ENCODE results near the gene CSF3R.
A peak's percentile ranks its signal among the peaks of the same experiment; 100 is the strongest.

CSF3R gene

DNA sequence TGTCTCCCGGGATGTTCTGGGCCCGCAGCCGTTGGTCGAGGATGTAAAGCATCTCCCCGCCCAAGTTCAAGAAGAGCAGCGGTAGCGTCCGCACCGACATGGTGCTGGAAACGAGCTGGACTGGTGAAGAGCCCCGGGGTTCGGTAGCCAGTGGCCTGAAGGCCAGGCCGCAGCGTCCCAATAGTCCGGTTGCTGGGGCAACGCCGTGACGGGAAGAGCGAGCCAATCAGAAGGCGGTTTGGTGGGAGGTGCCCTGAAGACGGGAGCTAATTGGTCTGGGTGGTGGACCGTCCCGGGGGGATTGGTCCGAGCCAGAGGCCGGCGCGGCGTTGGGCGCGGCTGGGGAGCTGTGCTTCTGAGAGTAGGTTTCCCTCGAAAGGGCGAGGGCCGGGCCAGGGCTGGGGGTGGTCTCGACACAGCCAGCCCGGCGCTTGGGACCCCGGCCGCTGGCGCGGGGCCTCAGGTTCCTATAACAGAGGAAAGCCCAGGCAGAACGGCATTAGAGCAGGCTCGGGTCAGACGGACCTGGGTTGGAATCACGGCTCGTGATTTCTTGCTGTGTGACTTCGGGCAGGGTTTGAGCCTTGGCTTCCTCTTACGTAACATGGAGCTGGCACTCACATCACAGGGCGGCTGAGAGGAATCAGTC is 32.3 kb downstream of the CSF3R start, which contains the start of gene OSCP1:
OSCP1 (minus strand) TSS at position 182 of the 649 bp plus-strand sequence; CDS start at position 100, 82 bp downstream.
- Histone ChIP-seq H3K36me3 (ENCODE audit: control insufficient read depth in 5 of 5, insufficient read depth in 5 of 5, low read length in 5 of 5) (peaks cover 7 to 17% (median 13%) of the 10 kb centered on the region in 5 donors), H3K4me3 (ENCODE audit: low read depth in 1 of 5, low read length in 5 of 5) (peak within 1 kb of the TSS; percentile 71 to 77 (median 74)), H3K27ac (ENCODE audit: low read depth, low read length) (peak within 1 kb of the TSS; percentile 98), H3K4me1 (ENCODE audit: control insufficient read depth in 5 of 5, insufficient read depth in 5 of 5, low read length in 5 of 5) (peaks cover 0 to 53% (median 28%) of the 10 kb centered on the region in 5 donors), H3K27me3 (ENCODE audit: control insufficient read depth in 5 of 5, insufficient read depth in 4 of 5, low read length in 5 of 5) (no peaks in the 10 kb centered on the region), H3K9me3 (ENCODE audit: control insufficient read depth in 5 of 5, low read length in 5 of 5) (no peaks in the 10 kb centered on the region), H3K9ac (ENCODE audit: low read length in 5 of 5) (peak within 1 kb of the TSS; percentile 48 to 93 (median 90))

DNA sequence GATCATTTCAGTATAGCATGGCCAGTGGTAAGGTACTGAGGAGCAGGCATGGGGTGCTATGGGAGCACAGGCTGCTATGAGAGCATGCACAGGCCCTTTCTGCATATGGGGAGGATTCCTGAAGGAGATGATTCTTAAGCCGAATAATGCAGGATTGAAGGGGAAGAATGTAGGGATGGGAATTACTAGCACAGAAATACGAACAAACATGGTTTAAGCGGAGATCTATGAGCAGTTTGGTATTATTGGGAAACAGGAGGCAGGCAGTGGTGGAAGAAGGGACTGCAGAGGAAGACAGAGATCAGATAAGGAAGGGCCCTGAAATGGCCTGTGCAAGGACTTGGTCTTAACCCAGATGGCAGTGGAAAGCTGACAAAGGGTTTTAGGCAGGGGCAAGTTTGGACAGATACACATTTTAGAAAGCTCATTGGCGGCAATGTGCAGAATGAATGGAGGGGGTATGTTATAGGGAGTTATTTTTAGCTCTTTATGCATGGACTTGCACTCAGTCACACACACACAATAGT is 34.1 kb downstream of the CSF3R start:
- H3K9me3 ChIP-seq (ENCODE audit: control insufficient read depth in 5 of 5, low read length in 5 of 5), result no peaks in the 10 kb centered on the region
- peak overlapping the region in 2 of 5 donors; percentile 44 to 52 for H3K9ac ChIP-seq (ENCODE audit: low read length in 5 of 5)
- H3K27me3 ChIP-seq (ENCODE audit: control insufficient read depth in 5 of 5, insufficient read depth in 4 of 5, low read length in 5 of 5), result no peaks in the 10 kb centered on the region

DNA sequence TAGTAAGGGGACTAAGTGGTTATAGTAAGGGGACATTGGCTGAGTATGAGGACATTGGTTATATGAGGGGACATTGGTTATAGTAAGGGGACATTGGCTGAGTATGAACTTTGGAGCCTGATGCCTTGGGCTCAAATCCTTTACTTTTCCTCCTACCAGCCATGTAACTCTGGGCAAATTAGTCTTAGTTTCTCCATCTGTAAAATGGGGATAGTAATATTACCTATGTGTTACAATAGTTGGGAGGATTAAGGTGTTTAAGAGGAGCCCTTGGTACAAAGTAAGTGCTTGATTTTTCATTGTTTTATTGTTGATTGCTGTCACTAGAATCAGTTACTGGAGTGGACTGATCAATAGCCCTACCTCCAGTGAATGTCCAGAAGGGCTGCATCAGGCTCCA is 35.3 kb downstream of the CSF3R start:
- Histone ChIP-seq H3K4me3 (ENCODE audit: low read depth in 1 of 5, low read length in 5 of 5) (no peak overlapping the region), H3K27ac (ENCODE audit: low read depth, low read length) (peak overlapping the region; percentile 48), H3K9me3 (ENCODE audit: control insufficient read depth in 5 of 5, low read length in 5 of 5) (no peaks in the 10 kb centered on the region), H3K36me3 (ENCODE audit: control insufficient read depth in 5 of 5, insufficient read depth in 5 of 5, low read length in 5 of 5) (no peaks in the 10 kb centered on the region), H3K4me1 (ENCODE audit: control insufficient read depth in 5 of 5, insufficient read depth in 5 of 5, low read length in 5 of 5) (peaks cover 0 to 71% (median 33%) of the 10 kb centered on the region in 5 donors), H3K27me3 (ENCODE audit: control insufficient read depth in 5 of 5, insufficient read depth in 4 of 5, low read length in 5 of 5) (no peaks in the 10 kb centered on the region), H3K9ac (ENCODE audit: low read length in 5 of 5) (no peak overlapping the region)

More for the DNA sequence above, 34.1 kb downstream of the CSF3R start:
- Histone ChIP-seq H3K4me3 (ENCODE audit: low read depth in 1 of 5, low read length in 5 of 5) (peak overlapping the region in 2 of 5 donors; percentile 18 to 26), H3K27ac (ENCODE audit: low read depth, low read length) (peak overlapping the region; percentile 98), H3K4me1 (ENCODE audit: control insufficient read depth in 5 of 5, insufficient read depth in 5 of 5, low read length in 5 of 5) (peaks cover 0 to 68% (median 33%) of the 10 kb centered on the region in 5 donors), H3K36me3 (ENCODE audit: control insufficient read depth in 5 of 5, insufficient read depth in 5 of 5, low read length in 5 of 5) (peaks cover 0 to 2% (median 0%) of the 10 kb centered on the region in 5 donors)

DNA sequence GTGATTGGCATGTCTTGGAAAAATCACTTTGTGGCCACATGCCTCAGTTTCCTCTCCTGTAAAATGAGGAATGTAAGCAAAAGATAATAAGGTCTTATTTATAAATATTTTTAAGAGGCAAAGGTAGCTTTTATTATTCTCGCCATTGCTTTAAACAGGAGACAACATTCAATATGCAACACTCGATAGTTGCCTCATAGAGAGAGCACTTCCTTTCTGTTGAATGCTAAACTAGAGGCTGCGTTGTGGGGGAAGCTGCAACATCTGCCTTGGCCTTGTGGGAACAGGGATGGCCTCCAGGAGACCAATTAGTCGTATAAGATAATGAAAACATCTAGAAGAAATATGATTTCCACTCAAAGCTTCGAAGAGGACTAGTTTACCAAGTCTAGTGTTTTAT is 36.0 kb downstream of the CSF3R start:
- Histone ChIP-seq H3K36me3 (ENCODE audit: control insufficient read depth in 5 of 5, insufficient read depth in 5 of 5, low read length in 5 of 5) (no peaks in the 10 kb centered on the region), H3K27me3 (ENCODE audit: control insufficient read depth in 5 of 5, insufficient read depth in 4 of 5, low read length in 5 of 5) (no peaks in the 10 kb centered on the region), H3K4me1 (ENCODE audit: control insufficient read depth in 5 of 5, insufficient read depth in 5 of 5, low read length in 5 of 5) (peaks cover 0 to 76% (median 33%) of the 10 kb centered on the region in 5 donors), H3K9me3 (ENCODE audit: control insufficient read depth in 5 of 5, low read length in 5 of 5) (no peaks in the 10 kb centered on the region), H3K9ac (ENCODE audit: low read length in 5 of 5) (peak overlapping the region in 1 of 5 donors; percentile 34), H3K4me3 (ENCODE audit: low read depth in 1 of 5, low read length in 5 of 5) (no peak overlapping the region), H3K27ac (ENCODE audit: low read depth, low read length) (peak overlapping the region; percentile 48)

DNA sequence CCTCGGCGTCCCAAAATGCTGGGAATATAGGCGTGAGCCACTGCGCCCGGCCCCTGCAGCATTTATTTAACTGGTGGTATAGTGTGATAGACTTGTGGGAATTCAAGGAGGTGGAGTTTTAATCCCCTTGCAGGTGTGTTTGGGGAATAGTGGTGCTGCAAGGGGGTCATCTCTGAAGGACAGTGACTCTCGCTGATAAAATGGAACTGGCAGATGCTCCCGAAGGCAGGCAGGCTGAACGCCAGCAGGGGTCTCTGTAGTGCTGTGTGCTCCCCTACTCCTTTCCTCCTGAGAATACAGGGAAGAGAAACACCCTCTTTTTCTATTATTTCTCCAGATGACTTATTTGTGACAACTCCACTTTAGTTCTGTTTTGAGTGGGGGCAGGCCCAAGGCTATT is 36.4 kb downstream of the CSF3R start:
- Histone ChIP-seq H3K4me3 (ENCODE audit: low read depth in 1 of 5, low read length in 5 of 5) (no peak overlapping the region), H3K4me1 (ENCODE audit: control insufficient read depth in 5 of 5, insufficient read depth in 5 of 5, low read length in 5 of 5) (peaks cover 0 to 75% (median 33%) of the 10 kb centered on the region in 5 donors), H3K9me3 (ENCODE audit: control insufficient read depth in 5 of 5, low read length in 5 of 5) (no peaks in the 10 kb centered on the region), H3K27ac (ENCODE audit: low read depth, low read length) (peak overlapping the region; percentile 48), H3K9ac (ENCODE audit: low read length in 5 of 5) (peak overlapping the region in 1 of 5 donors; percentile 34), H3K27me3 (ENCODE audit: control insufficient read depth in 5 of 5, insufficient read depth in 4 of 5, low read length in 5 of 5) (no peaks in the 10 kb centered on the region), H3K36me3 (ENCODE audit: control insufficient read depth in 5 of 5, insufficient read depth in 5 of 5, low read length in 5 of 5) (no peaks in the 10 kb centered on the region)

DNA sequence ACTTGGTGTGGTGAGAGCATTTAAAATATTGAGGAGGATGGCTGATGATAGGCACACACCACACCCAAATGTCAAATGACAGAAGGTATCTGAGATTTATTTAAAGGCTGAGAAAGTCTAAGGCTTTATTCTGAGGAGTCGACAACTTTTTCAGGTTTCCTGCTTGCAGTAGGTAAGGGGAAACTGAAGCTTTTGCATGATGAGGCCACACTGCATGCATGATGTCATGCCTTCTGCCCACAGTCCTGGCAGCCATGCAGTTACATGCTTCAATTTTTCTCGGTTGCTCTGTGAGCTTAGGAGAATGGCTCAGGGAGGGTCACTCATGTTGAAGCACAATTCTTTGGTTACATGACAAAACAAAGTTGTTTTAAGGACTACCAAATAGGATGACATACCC is 39.4 kb downstream of the CSF3R start:
- H3K4me3 ChIP-seq (ENCODE audit: low read depth in 1 of 5, low read length in 5 of 5), result no peak overlapping the region
- peaks cover 0 to 60% (median 21%) of the 10 kb centered on the region in 5 donors for H3K4me1 ChIP-seq (ENCODE audit: control insufficient read depth in 5 of 5, insufficient read depth in 5 of 5, low read length in 5 of 5)
- H3K36me3 ChIP-seq (ENCODE audit: control insufficient read depth in 5 of 5, insufficient read depth in 5 of 5, low read length in 5 of 5), result peaks cover 4 to 7% (median 6%) of the 10 kb centered on the region in 5 donors
- H3K27ac ChIP-seq (ENCODE audit: low read depth, low read length), result peak overlapping the region; percentile 11
- no peaks in the 10 kb centered on the region for H3K9me3 ChIP-seq (ENCODE audit: control insufficient read depth in 5 of 5, low read length in 5 of 5)
- no peak overlapping the region for H3K9ac ChIP-seq (ENCODE audit: low read length in 5 of 5)
- no peaks in the 10 kb centered on the region for H3K27me3 ChIP-seq (ENCODE audit: control insufficient read depth in 5 of 5, insufficient read depth in 4 of 5, low read length in 5 of 5)

DNA sequence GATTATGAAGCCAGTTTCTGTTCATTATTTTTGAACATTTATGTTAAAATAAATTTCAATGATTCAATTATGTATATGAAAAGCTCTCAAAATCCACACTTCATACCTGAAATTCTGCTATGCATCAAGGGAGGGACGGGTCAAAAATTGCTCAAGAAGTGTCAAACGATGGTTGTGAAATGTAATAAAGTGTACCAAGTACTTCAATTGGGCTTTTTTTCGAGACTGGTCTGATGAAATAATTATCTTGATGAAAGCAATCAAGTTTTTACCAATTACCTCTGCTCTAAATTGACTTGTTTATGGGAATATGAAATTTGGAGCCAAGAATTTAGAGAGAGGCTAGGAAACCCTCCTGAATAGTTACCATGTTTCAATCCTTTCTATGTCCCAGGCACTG is 40.4 kb downstream of the CSF3R start:
- Histone ChIP-seq H3K9me3 (ENCODE audit: control insufficient read depth in 5 of 5, low read length in 5 of 5) (no peaks in the 10 kb centered on the region), H3K4me1 (ENCODE audit: control insufficient read depth in 5 of 5, insufficient read depth in 5 of 5, low read length in 5 of 5) (peaks cover 0 to 50% (median 18%) of the 10 kb centered on the region in 5 donors), H3K36me3 (ENCODE audit: control insufficient read depth in 5 of 5, insufficient read depth in 5 of 5, low read length in 5 of 5) (peaks cover 4 to 12% (median 6%) of the 10 kb centered on the region in 5 donors), H3K27ac (ENCODE audit: low read depth, low read length) (peak overlapping the region; percentile 57), H3K9ac (ENCODE audit: low read length in 5 of 5) (peak overlapping the region in 1 of 5 donors; percentile 2), H3K27me3 (ENCODE audit: control insufficient read depth in 5 of 5, insufficient read depth in 4 of 5, low read length in 5 of 5) (no peaks in the 10 kb centered on the region), H3K4me3 (ENCODE audit: low read depth in 1 of 5, low read length in 5 of 5) (no peak overlapping the region)

DNA sequence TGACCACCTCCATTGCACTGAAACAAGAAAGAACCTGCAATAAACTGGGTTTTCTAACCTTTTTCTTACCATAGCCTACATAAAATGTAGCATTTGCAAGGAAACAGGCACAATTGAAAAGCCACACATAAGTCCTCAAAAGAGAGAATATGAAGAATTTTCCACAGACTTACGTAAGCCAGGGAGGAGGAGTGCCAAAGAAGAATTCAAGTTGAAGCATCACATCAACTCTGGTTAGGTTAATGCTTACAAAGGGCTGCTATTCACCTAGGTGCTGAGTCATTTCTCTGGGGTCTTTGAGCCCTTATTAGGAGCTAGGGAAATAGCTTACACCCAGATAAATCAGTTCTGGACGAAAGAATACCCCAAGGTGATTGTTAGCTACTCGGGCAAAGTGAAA is 42.1 kb downstream of the CSF3R start:
- peaks cover 5 to 17% (median 7%) of the 10 kb centered on the region in 5 donors for H3K36me3 ChIP-seq (ENCODE audit: control insufficient read depth in 5 of 5, insufficient read depth in 5 of 5, low read length in 5 of 5)
- H3K27ac ChIP-seq (ENCODE audit: low read depth, low read length), result no peak overlapping the region
- no peaks in the 10 kb centered on the region for H3K9me3 ChIP-seq (ENCODE audit: control insufficient read depth in 5 of 5, low read length in 5 of 5)
- no peak overlapping the region for H3K4me3 ChIP-seq (ENCODE audit: low read depth in 1 of 5, low read length in 5 of 5)
- H3K9ac ChIP-seq (ENCODE audit: low read length in 5 of 5), result no peak overlapping the region
- H3K4me1 ChIP-seq (ENCODE audit: control insufficient read depth in 5 of 5, insufficient read depth in 5 of 5, low read length in 5 of 5), result peaks cover 0 to 37% (median 10%) of the 10 kb centered on the region in 5 donors
- H3K27me3 ChIP-seq (ENCODE audit: control insufficient read depth in 5 of 5, insufficient read depth in 4 of 5, low read length in 5 of 5), result no peaks in the 10 kb centered on the region

DNA sequence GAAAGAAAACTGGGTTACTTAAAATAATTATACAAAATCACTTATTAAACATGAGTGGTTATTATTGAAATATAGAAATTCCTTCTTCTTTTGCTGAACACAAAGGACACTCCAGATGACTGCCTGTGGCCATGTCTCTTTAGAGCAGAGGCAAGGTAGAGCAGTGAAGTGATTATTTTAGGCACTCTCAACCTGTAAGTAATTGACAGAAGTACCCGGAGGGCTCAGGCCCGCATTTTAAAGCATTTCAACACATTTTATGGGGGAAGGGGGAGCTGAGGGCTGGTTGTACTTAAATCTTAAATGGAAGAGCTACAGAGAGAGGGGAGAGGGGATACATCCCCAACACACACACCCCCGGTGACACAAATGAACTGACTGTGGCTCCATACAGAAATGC is 42.7 kb downstream of the CSF3R start:
- Histone ChIP-seq H3K9me3 (ENCODE audit: control insufficient read depth in 5 of 5, low read length in 5 of 5) (no peaks in the 10 kb centered on the region), H3K27ac (ENCODE audit: low read depth, low read length) (no peak overlapping the region), H3K4me3 (ENCODE audit: low read depth in 1 of 5, low read length in 5 of 5) (no peak overlapping the region), H3K9ac (ENCODE audit: low read length in 5 of 5) (peak overlapping the region in 1 of 5 donors; percentile 41), H3K36me3 (ENCODE audit: control insufficient read depth in 5 of 5, insufficient read depth in 5 of 5, low read length in 5 of 5) (peaks cover 5 to 17% (median 7%) of the 10 kb centered on the region in 5 donors), H3K27me3 (ENCODE audit: control insufficient read depth in 5 of 5, insufficient read depth in 4 of 5, low read length in 5 of 5) (no peaks in the 10 kb centered on the region), H3K4me1 (ENCODE audit: control insufficient read depth in 5 of 5, insufficient read depth in 5 of 5, low read length in 5 of 5) (peaks cover 0 to 32% (median 6%) of the 10 kb centered on the region in 5 donors)

DNA sequence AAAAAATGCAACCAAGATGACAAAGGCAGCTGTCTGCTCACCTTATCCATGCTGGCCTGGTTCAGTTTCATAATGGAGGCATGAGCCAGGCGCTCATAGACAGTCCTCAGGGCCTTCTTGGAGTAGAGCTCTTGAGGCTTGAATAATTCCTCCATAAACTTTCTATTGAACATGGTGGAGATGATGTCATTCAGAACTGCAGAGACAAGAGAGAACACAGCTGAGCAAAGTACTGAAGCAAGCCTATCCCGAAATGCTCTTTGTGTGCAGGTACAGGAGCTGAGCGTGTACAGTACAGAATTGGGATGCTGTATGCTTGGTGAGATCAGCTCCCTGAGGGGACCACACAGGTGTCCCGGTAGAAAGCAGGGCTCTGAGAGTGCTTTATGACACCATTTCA is 44.0 kb downstream of the CSF3R start:
- Histone ChIP-seq H3K9me3 (ENCODE audit: control insufficient read depth in 5 of 5, low read length in 5 of 5) (no peaks in the 10 kb centered on the region), H3K27ac (ENCODE audit: low read depth, low read length) (no peak overlapping the region), H3K36me3 (ENCODE audit: control insufficient read depth in 5 of 5, insufficient read depth in 5 of 5, low read length in 5 of 5) (peaks cover 5 to 17% (median 12%) of the 10 kb centered on the region in 5 donors), H3K4me1 (ENCODE audit: control insufficient read depth in 5 of 5, insufficient read depth in 5 of 5, low read length in 5 of 5) (peaks cover 0 to 20% (median 5%) of the 10 kb centered on the region in 5 donors), H3K27me3 (ENCODE audit: control insufficient read depth in 5 of 5, insufficient read depth in 4 of 5, low read length in 5 of 5) (no peaks in the 10 kb centered on the region), H3K9ac (ENCODE audit: low read length in 5 of 5) (no peak overlapping the region), H3K4me3 (ENCODE audit: low read depth in 1 of 5, low read length in 5 of 5) (no peak overlapping the region)
